D721Med (cell line): ENCODE measurements around the gene FIBP.

ENCODE experiments used
- DNase-seq: peaks from one replicate; pipeline ENCODE4 v3.0.0; 2011; ENCODE audit warnings: low spot score; ENCODE audit not compliant: insufficient read length
- FAIRE-seq: peaks from 2 replicates; lab custom pipeline; 2011; peaks lifted over from hg19 to GRCh38; lab: Jason Lieb, UNC
- TF ChIP-seq, protein P1 (sequence below): IDR thresholded peaks from 2 replicates; pipeline ENCODE4 v1.5.1; 2012; ENCODE audit warnings: mild to moderate bottlenecking, control low read depth; ENCODE audit not compliant: insufficient read depth; ENCODE audit errors: missing control alignments

The FIBP gene

DNA sequence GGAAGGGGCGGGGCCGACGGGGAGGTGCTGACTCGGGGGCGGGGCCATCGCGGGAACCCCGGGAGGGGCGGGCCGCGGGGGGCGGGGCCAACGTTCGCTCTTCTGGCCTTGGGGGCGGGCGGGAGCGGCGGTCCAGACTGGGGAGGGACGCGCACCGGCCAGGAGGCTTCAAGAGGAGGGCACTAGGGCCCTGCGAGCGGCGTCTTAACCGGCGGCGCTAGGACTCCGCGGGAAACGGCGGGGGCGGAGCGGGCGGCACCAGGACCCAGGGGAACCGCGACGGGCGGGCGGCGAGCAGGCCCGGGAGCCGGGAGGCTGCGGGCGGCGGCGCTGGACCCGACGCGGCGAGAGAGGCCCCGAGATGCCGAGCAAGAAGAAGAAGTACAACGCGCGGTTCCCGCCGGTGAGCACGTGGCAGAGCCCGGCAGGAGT is 30.9 kb upstream of the FIBP start, which contains the start of gene DRAP1:
Gene DRAP1 (plus strand): TSS at position 286 of the 432 bp plus-strand sequence. CDS start 76 bp downstream, at position 362.
- TF ChIP-seq, protein P1, sequence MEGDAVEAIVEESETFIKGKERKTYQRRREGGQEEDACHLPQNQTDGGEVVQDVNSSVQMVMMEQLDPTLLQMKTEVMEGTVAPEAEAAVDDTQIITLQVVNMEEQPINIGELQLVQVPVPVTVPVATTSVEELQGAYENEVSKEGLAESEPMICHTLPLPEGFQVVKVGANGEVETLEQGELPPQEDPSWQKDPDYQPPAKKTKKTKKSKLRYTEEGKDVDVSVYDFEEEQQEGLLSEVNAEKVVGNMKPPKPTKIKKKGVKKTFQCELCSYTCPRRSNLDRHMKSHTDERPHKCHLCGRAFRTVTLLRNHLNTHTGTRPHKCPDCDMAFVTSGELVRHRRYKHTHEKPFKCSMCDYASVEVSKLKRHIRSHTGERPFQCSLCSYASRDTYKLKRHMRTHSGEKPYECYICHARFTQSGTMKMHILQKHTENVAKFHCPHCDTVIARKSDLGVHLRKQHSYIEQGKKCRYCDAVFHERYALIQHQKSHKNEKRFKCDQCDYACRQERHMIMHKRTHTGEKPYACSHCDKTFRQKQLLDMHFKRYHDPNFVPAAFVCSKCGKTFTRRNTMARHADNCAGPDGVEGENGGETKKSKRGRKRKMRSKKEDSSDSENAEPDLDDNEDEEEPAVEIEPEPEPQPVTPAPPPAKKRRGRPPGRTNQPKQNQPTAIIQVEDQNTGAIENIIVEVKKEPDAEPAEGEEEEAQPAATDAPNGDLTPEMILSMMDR = no peak

DNA sequence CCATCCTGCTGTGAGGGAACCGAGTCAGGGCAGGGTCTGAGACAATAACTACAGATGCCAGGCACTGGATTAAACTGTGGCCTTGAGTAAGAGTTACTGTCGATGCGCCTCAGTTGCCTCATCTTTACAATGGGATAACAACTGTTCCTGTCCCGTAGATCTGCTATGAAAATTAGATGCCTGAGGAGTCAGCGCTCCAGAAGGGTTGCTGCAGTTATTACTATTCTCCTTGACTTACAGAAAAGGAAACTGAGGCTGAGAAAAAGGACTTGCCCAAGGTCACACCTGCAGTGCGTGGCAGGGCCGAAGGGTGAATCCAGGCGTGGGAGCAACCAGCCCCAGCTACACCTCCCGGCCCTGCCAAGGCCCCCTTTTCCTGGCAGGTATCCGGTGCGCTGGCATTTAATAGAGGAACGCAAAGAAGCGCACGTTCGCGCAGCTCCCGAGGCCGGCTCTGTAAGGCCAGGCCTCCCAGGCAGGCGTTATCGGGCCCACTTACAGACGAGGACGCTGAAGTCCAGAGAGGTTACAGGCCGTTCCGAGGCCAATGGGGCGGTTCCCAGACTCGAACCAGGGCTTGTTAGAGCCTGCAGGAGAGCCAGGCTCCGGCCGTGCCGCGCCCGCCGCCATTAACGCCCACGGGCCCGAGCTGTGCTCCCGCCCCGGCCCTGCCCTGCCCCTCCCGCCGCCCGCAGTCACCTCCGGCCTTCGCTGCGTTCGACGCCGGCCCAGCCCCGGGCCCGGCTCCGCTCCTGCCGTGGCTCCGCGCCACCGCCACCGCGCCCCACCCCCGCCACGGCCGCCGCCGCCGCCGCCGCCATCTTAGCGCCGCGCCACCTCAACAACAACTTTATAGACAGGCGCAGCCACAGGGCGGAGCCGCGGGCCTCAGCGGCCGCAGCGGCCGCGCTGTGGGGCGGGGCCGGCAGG is 30.2 kb upstream of the FIBP start, which contains the start of gene C11orf68:
Gene C11orf68 (minus strand): TSS at position 852 of the 930 bp plus-strand sequence. CDS start 31 bp downstream, at position 821.
- TF ChIP-seq, protein P1 = no peak
- no peak for DNase-seq
- FAIRE-seq = no peak

More for the DNA sequence above, 30.9 kb upstream of the FIBP start, which contains the start of gene DRAP1:
- no peak for FAIRE-seq
- peak; percentile 95 for DNase-seq

DNA sequence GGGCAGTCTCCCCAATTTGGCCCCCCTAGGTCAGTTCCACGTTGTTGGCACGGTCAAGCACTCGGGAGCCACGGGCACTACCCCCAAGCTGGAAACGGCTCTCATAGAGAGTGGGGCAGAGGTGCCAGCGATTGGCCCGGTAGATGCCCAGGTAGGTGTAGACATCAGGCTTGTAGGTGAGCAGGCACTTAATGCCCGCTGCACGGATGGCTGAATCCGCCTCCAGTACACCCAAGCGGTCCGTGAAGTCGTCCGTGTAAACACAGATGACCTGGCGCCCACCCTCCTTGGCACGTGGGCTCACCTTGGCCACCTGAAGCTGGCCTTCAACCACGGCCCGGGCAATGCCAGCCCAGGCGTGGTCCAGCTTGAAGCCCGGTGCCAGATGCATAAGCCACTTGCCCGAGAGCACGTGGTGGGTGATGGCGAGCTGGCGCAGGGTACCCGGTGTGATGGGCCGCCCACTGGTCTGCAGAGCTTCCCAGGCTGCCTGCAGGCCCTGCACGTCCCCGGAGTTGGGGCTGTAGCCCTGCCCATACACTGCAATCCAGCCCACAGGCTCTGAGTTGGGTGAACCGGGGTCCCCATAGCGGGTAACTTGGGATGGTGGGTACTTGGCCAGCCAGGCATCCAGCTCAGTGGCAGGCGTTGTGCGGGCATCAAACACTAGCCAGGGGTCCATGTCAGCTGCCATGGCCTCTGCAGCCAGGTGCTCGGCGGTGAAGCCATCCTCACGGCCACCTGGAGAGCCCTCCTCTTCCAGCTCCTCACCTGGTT is 29.4 kb upstream of the FIBP start:
- TF ChIP-seq, protein P1 = no peak
- no peak for FAIRE-seq

DNA sequence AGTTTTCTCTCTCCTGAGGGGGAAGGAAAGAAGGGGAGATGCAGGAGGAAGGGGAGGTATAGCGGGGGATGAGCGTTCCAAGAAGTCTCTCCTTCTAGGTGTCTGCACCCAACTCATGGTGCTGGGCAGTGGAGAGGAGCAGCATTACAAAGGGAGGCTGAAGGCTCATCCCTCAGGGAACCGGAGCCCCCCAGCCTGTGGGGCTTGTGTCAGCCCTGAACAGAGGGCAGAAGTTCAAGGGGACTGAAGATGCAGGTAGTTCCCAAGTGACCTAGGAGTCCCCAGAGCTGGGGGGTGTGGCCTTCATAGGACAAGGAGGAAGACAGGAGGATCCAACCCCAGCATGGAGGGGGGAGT is 28.8 kb upstream of the FIBP start:
- DNase-seq = no peak
- no peak for FAIRE-seq
- TF ChIP-seq, protein P1 = no peak

More for the DNA sequence above, 29.4 kb upstream of the FIBP start:
- DNase-seq = no peak

DNA sequence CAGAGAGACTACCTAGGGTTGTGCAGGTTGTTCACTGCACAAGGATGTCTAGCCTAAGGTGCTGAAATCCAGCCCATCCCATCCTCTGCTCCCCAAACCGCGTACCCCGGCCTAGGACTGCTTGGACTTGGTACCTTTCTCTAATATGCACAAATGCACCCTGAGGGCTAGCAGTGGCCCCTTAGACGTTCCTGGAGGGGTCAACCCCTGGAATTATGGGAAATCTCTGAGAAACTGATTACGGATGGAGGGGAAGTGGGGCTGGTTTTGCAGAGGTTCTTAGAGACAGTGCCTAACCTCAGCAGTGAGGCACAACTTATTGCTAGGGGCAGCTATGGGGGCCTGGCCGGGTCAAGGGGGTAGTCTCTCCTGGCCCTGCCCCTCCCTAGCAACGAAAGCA is 28.1 kb upstream of the FIBP start:
- TF ChIP-seq, protein P1 = no peak
- no peak for DNase-seq
- FAIRE-seq = no peak

DNA sequence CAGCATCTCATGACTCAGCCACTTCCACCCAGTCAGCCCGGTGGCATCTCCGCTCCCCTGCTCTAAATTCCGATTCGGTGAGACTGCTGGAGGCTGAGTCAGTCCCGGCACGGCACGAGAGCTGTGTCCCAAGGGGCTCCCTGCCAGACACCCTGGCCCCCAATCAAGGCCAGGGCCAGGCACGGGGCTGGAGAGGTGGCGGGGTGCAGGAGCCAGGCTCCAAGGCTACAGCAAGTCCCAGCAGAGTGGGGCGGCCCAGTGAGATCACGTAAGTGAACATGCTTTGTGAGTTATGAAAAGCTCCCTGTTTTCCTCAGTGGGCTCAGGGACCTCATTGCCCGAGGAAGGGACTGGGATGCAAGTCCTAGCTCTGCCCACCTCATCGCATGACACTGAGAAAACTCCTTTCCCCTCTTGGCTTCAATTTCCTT is 27.6 kb upstream of the FIBP start:
- DNase-seq (no peak), FAIRE-seq (no peak)
- TF ChIP-seq, protein P1 = no peak
